Measurements from ENCODE around the gene TTYH2. TPM values are rescaled to one million over a fixed set of nuclear protein-coding genes. Genes with fewer than 3 reads are reported as not detected.
"Not testable (repeated sequence)": the region's sequence is repeated elsewhere in the genome, so short reads cannot be mapped to it uniquely, and the experiment has no call there.

TTYH2 gene
- 10 to 100 TPM; 13.5 to 18.6 (median 18.1) TPM for polyA plus RNA-seq (ENCODE audit: insufficient read length in 3 of 3)
- long read RNA-seq, donor 1, partial matches to known transcripts = 0 of 1 reads
- long read RNA-seq, donor 1, other reads (novel, unspliced or antisense) = 0 of 1 reads
- long read RNA-seq, donor 2, partial matches to known transcripts = 0 of 1 reads
- long read RNA-seq, donor 2, other reads (novel, unspliced or antisense) = 0 of 1 reads
- long read RNA-seq, donor 3, partial matches to known transcripts = 6 of 9 reads
- long read RNA-seq, donor 3, other reads (novel, unspliced or antisense) = 0 of 9 reads
- long read RNA-seq, donor 4, partial matches to known transcripts = 0 of 2 reads
- long read RNA-seq, donor 4, other reads (novel, unspliced or antisense) = 0 of 2 reads
- long read RNA-seq, donor 5 = 0 reads
- long read RNA-seq, donor 6, partial matches to known transcripts = 0 of 1 reads
- long read RNA-seq, donor 6, other reads (novel, unspliced or antisense) = 0 of 1 reads
- long read RNA-seq, donor 7, partial matches to known transcripts = 0 of 4 reads
- long read RNA-seq, donor 7, other reads (novel, unspliced or antisense) = 0 of 4 reads
- long read RNA-seq, donor 8 = 0 reads
- long read RNA-seq, donor 9, partial matches to known transcripts = 0 of 4 reads
- long read RNA-seq, donor 9, other reads (novel, unspliced or antisense) = 0 of 4 reads
- long read RNA-seq, donor 10, partial matches to known transcripts = 0 of 3 reads
- long read RNA-seq, donor 10, other reads (novel, unspliced or antisense) = 0 of 3 reads
- long read RNA-seq, donor 11, partial matches to known transcripts = 0 of 1 reads
- long read RNA-seq, donor 11, other reads (novel, unspliced or antisense) = 0 of 1 reads
- long read RNA-seq, donor 12 = 0 reads
- long read RNA-seq, donor 13 = 0 reads
- long read RNA-seq, donor 14, partial matches to known transcripts = 0 of 2 reads
- long read RNA-seq, donor 14, other reads (novel, unspliced or antisense) = 0 of 2 reads
- long read RNA-seq, donor 15, partial matches to known transcripts = 0 of 1 reads
- long read RNA-seq, donor 15, other reads (novel, unspliced or antisense) = 0 of 1 reads
- long read RNA-seq, donor 16, transcript TTYH2-201 (14 exons, 3,490 nt) = major isoform, 8 of 27 reads
- long read RNA-seq, donor 16, partial matches to known transcripts = 17 of 27 reads
- long read RNA-seq, donor 16, other reads (novel, unspliced or antisense) = 0 of 27 reads

DNA sequence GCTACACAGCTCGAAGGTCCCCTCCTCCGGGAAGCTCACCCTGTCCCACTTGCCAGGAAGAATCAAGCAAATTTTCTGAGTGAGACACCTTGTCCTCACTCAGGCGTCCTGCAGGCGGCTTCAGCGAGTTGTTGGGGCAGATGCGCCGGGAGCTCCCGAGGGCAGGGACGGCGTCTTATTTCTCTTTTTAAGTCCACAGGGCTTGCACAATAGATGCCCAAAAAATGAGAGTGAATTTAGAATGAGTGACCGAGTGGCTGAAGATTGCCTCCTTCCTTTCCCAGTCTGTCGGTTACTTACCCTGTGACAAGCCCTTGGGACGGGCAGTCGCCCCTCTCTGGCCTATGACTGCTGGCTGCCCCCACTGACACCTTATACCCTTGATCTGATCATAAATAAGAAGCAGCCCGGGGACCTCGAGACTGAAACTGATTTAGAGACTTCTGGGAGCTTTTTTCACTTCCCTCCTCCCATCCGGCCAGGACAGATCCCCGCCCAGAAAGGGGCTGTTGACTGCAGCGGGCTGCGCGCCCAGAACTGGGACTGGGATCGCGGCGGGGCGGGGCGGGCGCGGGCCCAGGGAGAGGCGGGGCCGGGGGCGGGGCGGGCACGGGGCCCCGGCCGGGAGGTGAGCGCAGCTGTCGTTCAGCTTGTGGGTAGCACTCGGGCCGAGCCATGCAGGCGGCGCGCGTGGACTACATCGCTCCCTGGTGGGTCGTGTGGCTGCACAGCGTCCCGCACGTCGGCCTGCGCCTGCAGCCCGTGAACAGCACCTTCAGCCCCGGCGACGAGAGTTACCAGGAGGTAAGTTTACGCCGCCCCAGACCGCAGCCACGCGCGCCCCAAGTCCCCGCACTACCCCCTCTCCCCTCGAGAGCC, at the start of gene TTYH2:
Gene TTYH2, plus strand, starts transcription at position 659 of the 879 bp plus-strand sequence. Its CDS starts 17 bp downstream, at position 676.
- DNase-seq (ENCODE audit: extremely low read depth in 1 of 11, low read depth in 9 of 11, low spot score in 4 of 11) = peak in 9 of 11 donors; percentile 75 to 92 (median 84)

GRCh38 chr17:74163836-74164235, 49.5 kb upstream of the TTYH2 start:
- no peak for DNase-seq (ENCODE audit: extremely low read depth in 1 of 11, low read depth in 9 of 11, low spot score in 4 of 11)

GRCh38 chr17:74164446-74165045, 48.8 kb upstream of the TTYH2 start:
- DNase-seq (ENCODE audit: extremely low read depth in 1 of 11, low read depth in 9 of 11, low spot score in 4 of 11) = no peak

DNA sequence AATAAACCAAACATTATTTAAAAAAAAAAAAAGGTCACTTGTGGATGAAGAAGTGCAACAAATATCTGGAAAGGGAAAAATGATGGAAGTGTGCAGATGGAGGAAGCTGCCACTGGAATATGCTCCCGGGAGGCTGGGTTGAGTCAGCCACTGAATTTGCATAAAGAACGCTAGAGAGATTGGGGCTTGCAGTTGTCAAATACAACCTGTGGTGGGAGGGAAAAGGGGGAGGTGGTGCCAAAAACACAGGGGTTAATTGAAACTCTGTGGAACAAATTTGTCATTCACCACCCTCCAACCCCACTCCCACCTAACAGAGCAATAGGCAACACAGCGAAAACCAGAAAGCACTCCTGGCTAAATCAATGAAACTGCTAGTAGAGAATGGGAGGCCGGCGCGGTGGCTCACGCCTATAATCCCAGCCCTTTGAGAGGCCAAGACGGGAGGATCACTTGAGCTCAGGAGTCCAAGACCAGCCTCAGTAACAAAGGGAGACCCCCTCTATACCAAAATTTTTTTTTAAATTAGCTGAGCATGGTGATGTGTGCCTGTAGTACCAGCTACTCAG, 47.5 kb upstream of the TTYH2 start:
- DNase-seq (ENCODE audit: extremely low read depth in 1 of 11, low read depth in 9 of 11, low spot score in 4 of 11) = no peak

GRCh38 chr17:74170924-74171323, 42.4 kb upstream of the TTYH2 start:
- DNase-seq (ENCODE audit: extremely low read depth in 1 of 11, low read depth in 9 of 11, low spot score in 4 of 11) = no peak

DNA sequence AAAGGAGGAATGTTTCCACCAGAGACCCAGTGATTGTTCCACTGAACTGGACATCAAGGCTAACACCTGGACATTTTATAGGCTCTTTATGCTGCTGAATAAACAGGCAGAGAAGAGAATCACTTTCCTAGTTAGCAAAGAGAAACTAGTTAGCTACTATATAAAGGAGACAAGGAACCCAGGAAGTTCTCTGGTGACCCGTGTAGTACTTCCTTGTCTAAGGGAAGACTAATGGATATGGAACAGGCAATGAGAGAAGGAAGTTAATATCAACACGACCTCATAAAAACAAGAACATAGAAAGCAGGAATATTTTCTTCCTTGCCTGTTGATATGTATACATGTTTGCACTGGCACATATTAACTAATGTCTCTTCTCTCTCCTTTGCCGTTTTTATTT, 40.7 kb upstream of the TTYH2 start:
- DNase-seq (ENCODE audit: extremely low read depth in 1 of 11, low read depth in 9 of 11, low spot score in 4 of 11) = no peak

DNA sequence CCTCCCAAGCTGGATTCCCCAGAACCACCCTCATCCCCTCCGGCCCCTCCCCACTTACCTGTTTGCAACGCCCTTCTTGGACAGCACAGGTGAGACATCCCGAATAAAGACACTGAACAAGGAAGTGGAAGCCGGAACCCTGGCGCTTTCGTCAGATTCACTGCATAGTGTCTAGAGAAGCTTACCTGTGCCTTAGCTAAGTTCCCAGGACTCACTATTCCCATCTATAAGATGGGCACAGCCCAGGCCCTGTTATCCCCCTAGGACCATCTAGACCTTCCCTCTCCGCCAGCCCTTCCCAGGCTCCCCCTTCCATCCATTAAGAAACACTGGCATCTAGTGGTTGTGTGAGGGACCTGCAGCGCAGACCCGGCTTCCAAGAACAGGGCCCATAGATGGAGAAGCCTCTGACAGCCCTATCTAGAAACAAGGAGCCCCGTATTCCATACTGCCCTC, 36.8 kb upstream of the TTYH2 start:
- peak in 8 of 11 donors; percentile 41 to 74 (median 64) for DNase-seq (ENCODE audit: extremely low read depth in 1 of 11, low read depth in 9 of 11, low spot score in 4 of 11)

GRCh38 chr17:74177018-74177450, 36.3 kb upstream of the TTYH2 start:
- no peak for DNase-seq (ENCODE audit: extremely low read depth in 1 of 11, low read depth in 9 of 11, low spot score in 4 of 11)

DNA sequence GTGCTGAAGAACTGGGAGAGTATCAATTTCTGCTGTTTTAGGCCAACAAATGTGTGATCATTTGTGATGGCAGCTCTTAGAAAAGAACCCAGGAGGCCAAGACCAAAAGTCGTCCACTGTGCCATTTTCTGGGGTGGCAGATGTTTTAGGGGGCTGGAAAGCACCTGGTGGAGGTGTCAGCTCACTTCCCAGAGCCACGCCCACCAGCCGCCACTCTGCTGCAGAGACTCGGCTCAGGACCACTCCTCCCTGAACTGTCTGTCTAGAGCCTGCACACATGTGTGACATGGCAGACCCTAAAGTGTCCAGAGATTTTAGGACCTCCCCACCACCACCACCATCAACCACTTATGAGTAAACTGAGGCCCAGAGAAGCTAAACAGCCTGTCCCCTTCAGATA, 33.8 kb upstream of the TTYH2 start:
- no peak for DNase-seq (ENCODE audit: extremely low read depth in 1 of 11, low read depth in 9 of 11, low spot score in 4 of 11)

- DNase-seq (ENCODE audit: extremely low read depth in 1 of 11, low read depth in 9 of 11, low spot score in 4 of 11) = no peak
Measured at GRCh38 chr17:74180336-74180735, 33.0 kb upstream of the TTYH2 start.

DNA sequence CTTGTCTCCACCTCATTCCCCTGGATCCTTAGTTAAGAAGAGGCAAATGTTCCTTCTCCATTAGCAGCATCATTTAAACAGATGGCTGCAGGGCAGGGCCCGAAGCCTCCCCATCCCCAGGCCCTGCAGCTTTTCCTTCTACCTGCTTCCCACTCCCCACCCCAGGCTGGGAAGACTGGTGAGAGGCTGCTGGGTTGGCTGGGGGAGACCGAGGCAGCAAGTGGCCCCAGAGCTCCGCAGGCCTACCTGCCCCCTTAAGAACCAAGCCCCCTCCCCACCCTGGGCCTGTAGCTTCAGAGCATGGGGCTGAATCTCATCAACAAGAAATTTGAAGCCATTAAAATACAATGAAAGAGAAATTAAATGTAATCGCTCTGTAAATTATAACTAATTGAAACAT, 32.0 kb upstream of the TTYH2 start:
- DNase-seq (ENCODE audit: extremely low read depth in 1 of 11, low read depth in 9 of 11, low spot score in 4 of 11) = no peak

DNA sequence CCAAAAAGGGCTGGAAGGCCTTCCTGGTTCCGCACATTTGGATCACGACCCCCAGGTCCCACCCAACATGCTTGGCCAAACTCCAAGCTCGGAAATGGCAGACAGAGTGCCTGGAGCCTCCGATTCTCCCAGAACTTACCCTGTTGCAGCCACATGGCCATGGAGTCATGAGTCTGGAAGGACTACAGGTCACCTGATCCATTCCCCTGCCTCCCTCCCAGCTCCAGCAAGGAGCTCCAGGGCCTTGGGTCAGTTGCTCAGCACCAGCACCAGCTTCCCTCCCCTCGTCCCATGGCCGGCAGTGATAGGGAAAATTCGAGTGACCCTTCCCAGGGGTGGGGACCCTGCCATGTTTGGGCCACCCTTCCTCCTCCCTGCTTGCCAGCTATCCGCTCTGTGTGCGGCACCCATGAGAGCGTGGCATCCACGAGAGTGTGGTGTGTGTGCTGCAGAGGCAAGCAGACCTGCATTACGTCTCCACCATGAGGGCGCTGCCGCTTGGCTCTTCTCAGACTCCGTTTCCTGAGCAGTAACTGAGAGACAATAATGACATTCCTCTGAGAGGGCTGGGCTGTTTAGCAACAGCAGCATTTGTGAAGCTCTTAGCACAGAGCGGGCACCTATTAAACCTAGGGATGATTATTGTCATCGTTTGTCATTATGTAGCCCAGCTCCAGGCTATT, 31.2 kb upstream of the TTYH2 start:
- no peak for DNase-seq (ENCODE audit: extremely low read depth in 1 of 11, low read depth in 9 of 11, low spot score in 4 of 11)

GRCh38 chr17:74183411-74183810, 30.0 kb upstream of the TTYH2 start:
- no peak for DNase-seq (ENCODE audit: extremely low read depth in 1 of 11, low read depth in 9 of 11, low spot score in 4 of 11)

DNA sequence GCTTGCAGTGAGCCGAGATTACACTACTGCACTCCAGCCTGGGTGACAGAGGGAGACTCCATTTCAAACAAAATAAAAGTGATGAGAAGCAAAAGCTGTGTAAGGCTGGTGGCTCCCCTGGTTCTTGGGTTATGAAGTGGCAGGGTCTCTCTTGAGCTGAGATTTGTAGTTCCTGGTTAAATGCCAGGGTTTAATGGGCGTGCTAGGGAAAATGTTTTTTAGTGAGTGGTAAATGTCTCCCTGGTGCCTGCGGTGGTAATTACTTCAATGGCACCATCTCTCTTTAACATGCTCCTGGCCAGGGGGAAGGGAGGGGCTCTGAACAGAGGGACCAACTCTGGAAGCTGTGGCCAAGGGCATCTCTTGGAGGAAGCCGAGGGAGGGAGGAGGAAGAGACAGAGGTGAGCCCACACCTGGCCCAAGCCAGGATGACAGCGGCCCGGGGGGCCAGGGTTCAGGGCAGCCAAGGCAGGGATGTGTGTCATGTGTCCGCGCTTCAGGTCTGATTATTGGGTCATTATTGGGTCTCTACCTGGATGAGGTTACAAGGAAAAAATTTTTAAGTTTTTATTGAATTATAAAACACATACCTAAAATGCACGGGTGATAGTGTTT, 27.7 kb upstream of the TTYH2 start:
- DNase-seq (ENCODE audit: extremely low read depth in 1 of 11, low read depth in 9 of 11, low spot score in 4 of 11) = no peak

- DNase-seq (ENCODE audit: extremely low read depth in 1 of 11, low read depth in 9 of 11, low spot score in 4 of 11) = no peak
Measured at GRCh38 chr17:74186498-74186897, 26.9 kb upstream of the TTYH2 start.

DNA sequence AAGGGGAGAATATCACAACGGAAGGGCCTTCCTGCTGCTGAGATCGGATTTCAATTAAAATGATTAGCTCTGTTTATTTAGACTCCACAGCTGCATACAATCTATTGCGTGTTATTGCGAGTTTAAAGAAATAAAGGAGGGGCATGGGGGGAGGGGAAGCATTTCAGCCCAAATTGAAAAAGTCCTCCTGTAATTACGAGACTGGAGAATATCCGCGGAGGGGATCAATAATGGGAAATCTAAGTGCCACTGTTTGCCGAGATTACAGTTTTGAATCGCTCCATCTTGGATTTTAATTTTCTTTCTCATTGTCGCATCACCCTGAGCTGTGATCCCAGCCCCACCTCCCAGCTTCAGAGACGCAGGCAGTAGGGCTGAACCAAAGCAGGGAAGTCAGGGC, 25.6 kb upstream of the TTYH2 start:
- DNase-seq (ENCODE audit: extremely low read depth in 1 of 11, low read depth in 9 of 11, low spot score in 4 of 11) = no peak

DNA sequence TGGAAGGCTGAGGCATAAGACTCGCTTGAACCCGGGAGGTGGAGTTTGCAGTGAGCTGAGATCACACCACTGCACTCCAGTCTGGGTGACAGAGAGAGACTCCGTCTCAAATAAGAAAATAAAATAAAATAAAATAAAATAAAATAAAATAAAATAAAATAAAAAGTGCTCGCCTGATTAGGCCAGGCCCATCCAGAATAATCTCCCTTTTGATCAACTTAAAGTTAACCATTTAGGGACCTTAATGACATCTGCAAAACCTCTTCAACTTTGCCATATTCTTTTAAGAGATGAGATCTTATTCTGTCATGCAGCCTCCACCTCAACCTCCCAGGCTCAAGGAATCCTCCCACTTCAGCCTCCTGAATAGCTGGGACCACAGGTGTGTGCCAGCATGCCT, 24.7 kb upstream of the TTYH2 start:
- not testable (repeated sequence) for DNase-seq (ENCODE audit: extremely low read depth in 1 of 11, low read depth in 9 of 11, low spot score in 4 of 11)
